Body of pancreas (tissue), 4 donors: ENCODE data around the gene PPP2R5C. TPM values are rescaled to one million over a fixed set of nuclear protein-coding genes. Genes with fewer than 3 reads are reported as not detected.

Source experiments
- ATAC-seq: fragments of 150-250 bp; one replicate; pipeline ENCODE4 v1.9.1; 2016
- DNase-seq, 4 donors: peaks; one replicate each; pipeline ENCODE4 v3.0.0-alpha.2; 2019
- H3K27ac ChIP-seq, 4 donors: fragments of 200-600 bp; sonication (generic); 1 replicate in 3 of 4; 2 replicates in 1 of 4; pipeline versions ENCODE4 v1.5.1 to v1.6.1; 2016 to 2019; ENCODE audit warnings: mild to moderate bottlenecking in 1 of 4, mixed read lengths in 1 of 4, moderate library complexity in 1 of 4
- H3K27me3 ChIP-seq, 2 donors: fragments of 200-600 bp; sonication (generic); one replicate each; pipeline ENCODE4 v1.6.0; 2016; ENCODE audit warnings: mild to moderate bottlenecking in 1 of 2
- H3K36me3 ChIP-seq, 2 donors: fragments of 200-600 bp; sonication (generic); replicated peaks in 1 of 2; 2 replicates each; pipeline ENCODE4 v1.5.1; 2016; ENCODE audit warnings: low read depth in 2 of 2; ENCODE audit not compliant: insufficient read depth in 1 of 2
- H3K4me1 ChIP-seq: fragments of 200-600 bp; sonication (generic); one replicate; pipeline ENCODE4 v1.6.0; 2016
- H3K4me3 ChIP-seq, 2 donors: fragments of 200-600 bp; sonication (generic); 1 replicate in 1 of 2; 2 replicates in 1 of 2; pipeline ENCODE4 v1.5.1; 2016 to 2019
- H3K9me3 ChIP-seq, 3 donors: fragments of 200-600 bp; sonication (generic); 1 replicate in 2 of 3; 2 replicates in 1 of 3; pipeline ENCODE4 v1.5.1; 2016
- POLR2A ChIP-seq, 3 donors: fragments of 450-650 bp; IDR thresholded peaks; one replicate each; pipeline ENCODE4 v1.6.1; 2016; ENCODE audit warnings: antibody characterized with exemption in 3 of 3, mild to moderate bottlenecking in 2 of 3
- WGBS, 2 donors: methylation state at CpG; one replicate each; pipeline ENCODE4 v1.1.5; 2017; 5-methylcytosine and 5-hydroxymethylcytosine counted together
- intact Hi-C: fragments of 100-400 bp; cut with DNase I; formaldehyde crosslinking; loops from one replicate; pipeline ENCODE4 v1.15.1; 2023
- total RNA-seq, 2 donors: library from RNA; depleted of rRNA; stranded (reverse); fragments of >200 nt; gene quantifications; one replicate each; pipeline ENCODE4 v1.1.0, GENCODE V29; 2016
- TF ChIP-seq, protein P1 (sequence below), 7 experiments: fragments of 450-650 bp in 4 of 7; fragments of 200-600 bp in 3 of 7; sonication (generic) in 3 of 7; IDR thresholded peaks; one replicate each; pipeline ENCODE4 v1.5.1; 2016 to 2019; ENCODE audit warnings: antibody characterized with exemption in 7 of 7

The PPP2R5C gene
- total RNA-seq, 2 donors from 2014 or later, result 59.0 to 77.6 TPM

DNA sequence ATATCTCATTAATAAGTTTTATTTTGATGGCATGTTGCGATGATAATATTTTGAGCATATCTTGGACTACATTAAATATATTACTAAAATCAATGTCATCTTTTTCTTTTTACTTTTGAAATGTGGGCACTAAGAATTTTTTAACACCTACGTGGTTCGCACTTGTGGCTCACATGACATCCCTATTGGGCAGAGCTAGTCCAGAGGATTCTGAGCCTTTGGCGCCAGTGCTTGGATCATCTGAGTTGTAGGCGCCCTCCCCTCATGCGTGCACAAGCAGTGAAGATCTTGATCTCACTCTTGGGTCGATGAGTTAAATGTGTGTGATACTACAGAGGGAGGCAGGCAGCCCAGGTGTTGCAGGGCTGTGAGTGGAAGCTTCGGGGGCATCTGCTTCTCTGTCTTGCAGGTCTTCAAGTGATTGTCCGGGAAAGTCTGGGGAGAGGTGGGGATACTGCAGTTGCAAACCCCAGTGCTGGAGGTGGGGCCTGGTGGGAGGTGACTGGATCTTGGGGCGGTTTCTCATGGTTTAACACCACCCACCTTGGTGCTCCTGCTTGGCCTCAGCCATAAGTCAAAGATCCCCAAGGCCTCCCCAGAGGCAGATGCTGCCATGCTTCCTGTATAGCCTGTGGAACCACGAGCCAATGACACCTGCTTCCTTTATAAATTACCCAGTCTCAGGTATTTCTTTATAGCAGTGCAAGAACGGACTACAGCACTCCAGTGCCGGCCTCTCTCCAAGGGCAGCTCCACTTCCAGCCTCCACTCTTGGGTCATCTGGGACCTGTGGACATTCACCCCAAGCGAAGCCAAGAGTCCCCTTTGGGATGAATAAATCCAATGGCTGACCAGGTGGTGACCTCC is 46.1 kb upstream of the PPP2R5C start:
- Histone ChIP-seq H3K27ac (no peak overlapping the region), H3K9me3 (no peaks in the 10 kb centered on the region), H3K4me1 (no peaks in the 10 kb centered on the region), H3K27me3 (no peaks in the 10 kb centered on the region), H3K36me3 (no peaks in the 10 kb centered on the region), H3K4me3 (no peak overlapping the region)
- intact Hi-C loops, result no loop called here
- ATAC-seq, result no peak
- DNase-seq, result peak in 1 of 4 donors; percentile 3
- 81 to 88% methylated on average over 12 to 14 of the region's 14 CpGs for WGBS, 2 donors
- TF ChIP-seq POLR2A (IDR thresholded peaks at IDR 0.05), result no peak
- TF ChIP-seq, protein P1, sequence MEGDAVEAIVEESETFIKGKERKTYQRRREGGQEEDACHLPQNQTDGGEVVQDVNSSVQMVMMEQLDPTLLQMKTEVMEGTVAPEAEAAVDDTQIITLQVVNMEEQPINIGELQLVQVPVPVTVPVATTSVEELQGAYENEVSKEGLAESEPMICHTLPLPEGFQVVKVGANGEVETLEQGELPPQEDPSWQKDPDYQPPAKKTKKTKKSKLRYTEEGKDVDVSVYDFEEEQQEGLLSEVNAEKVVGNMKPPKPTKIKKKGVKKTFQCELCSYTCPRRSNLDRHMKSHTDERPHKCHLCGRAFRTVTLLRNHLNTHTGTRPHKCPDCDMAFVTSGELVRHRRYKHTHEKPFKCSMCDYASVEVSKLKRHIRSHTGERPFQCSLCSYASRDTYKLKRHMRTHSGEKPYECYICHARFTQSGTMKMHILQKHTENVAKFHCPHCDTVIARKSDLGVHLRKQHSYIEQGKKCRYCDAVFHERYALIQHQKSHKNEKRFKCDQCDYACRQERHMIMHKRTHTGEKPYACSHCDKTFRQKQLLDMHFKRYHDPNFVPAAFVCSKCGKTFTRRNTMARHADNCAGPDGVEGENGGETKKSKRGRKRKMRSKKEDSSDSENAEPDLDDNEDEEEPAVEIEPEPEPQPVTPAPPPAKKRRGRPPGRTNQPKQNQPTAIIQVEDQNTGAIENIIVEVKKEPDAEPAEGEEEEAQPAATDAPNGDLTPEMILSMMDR (IDR thresholded peaks at IDR 0.05), result no peak

- H3K4me1 ChIP-seq, result no peaks in the 10 kb centered on the region
- WGBS, 2 donors, result 78 to 86% methylated on average over 19 of the region's 19 CpGs
- H3K27me3 ChIP-seq, result no peaks in the 10 kb centered on the region
- TF ChIP-seq, protein P1 (IDR thresholded peaks at IDR 0.05), result no peak
- TF ChIP-seq POLR2A (IDR thresholded peaks at IDR 0.05), result no peak
- intact Hi-C loops, result no loop called here
- no peaks in the 10 kb centered on the region for H3K9me3 ChIP-seq
- no peak for ATAC-seq
- DNase-seq, result peak in 1 of 4 donors; percentile 9
- no peak overlapping the region for H3K27ac ChIP-seq
- no peak overlapping the region for H3K4me3 ChIP-seq
- H3K36me3 ChIP-seq, result no peaks in the 10 kb centered on the region
These were observed 45.2 kb upstream of the PPP2R5C start for GRCh38 chr14:101716077-101716950.

GRCh38 chr14:101716956-101717662 is 44.4 kb upstream of the PPP2R5C start:
- Histone ChIP-seq H3K27me3 (no peaks in the 10 kb centered on the region), H3K9me3 (no peaks in the 10 kb centered on the region), H3K27ac (no peak overlapping the region), H3K4me1 (no peaks in the 10 kb centered on the region), H3K36me3 (no peaks in the 10 kb centered on the region), H3K4me3 (no peak overlapping the region)
- TF ChIP-seq, protein P1 (IDR thresholded peaks at IDR 0.05), result no peak
- no peak for TF ChIP-seq POLR2A (IDR thresholded peaks at IDR 0.05)
- peak in 1 of 4 donors; percentile 7 for DNase-seq
- intact Hi-C loops, result no loop called here
- ATAC-seq, result no peak
- 81 to 91% methylated on average over 17 of the region's 17 CpGs for WGBS, 2 donors

DNA sequence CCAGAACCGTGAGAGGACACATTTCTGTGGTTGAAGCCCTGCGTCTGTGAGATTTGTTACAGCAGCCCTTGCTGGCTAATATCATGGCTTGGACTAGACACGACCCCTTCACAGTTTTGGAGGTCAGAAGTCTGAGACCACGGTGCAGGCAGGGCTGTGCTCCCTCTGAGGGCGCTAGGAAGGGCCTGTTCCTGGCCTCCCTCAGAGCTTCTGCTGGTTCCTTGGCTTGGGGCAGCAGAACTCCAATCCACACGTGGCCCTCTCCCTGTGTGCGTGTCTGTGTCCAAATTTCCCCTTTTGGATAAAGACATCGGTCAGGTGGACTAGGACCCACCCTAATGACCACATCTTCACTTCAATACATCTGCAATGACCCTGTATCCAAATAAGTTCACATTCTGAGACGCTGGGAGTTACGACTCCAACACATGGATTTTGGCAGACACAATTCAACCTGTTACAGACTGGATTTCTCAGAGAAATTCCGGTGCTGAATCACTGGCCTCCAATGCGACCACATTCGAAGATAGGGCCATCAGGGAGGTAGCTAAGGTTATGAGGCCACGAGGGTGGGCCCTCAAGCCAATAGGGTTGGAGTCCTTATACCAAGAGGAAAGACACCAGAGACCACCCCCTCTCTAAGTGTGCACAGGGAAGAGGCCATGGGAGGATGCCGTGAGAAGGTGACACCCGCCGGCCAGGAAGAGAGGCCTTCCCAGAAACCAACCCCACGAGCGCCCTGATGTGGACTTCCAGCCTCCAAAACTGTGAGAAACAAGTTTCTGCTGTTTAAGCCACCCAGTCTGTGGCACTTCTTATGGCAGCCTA is 43.6 kb upstream of the PPP2R5C start:
- intact Hi-C loops, result no loop called here
- DNase-seq (peak in 1 of 4 donors; percentile 2), ATAC-seq (no peak)
- H3K4me3 ChIP-seq, result no peak overlapping the region
- H3K27ac ChIP-seq, result no peak overlapping the region
- no peaks in the 10 kb centered on the region for H3K9me3 ChIP-seq
- no peaks in the 10 kb centered on the region for H3K27me3 ChIP-seq
- H3K4me1 ChIP-seq, result no peaks in the 10 kb centered on the region
- WGBS, 2 donors, result 85% methylated on average over 19 of the region's 19 CpGs
- TF ChIP-seq, protein P1 (IDR thresholded peaks at IDR 0.05), result no peak
- TF ChIP-seq POLR2A (IDR thresholded peaks at IDR 0.05), result no peak
- no peaks in the 10 kb centered on the region for H3K36me3 ChIP-seq
